MM.1S (cell line): ENCODE data around the gene CSF2RB.

Source experiments
- DNase-seq: peaks from one replicate; pipeline ENCODE4 v3.0.0-alpha.2; 2015
- H2AFZ ChIP-seq: fragments of 300-600 bp; sonication (generic); 2 replicates; pipeline ENCODE4 v1.6.0; 2016; ENCODE audit warnings: antibody characterized with exemption, low read length
- H3F3A ChIP-seq: fragments of 300-600 bp; sonication (generic); 2 replicates; pipeline ENCODE4 v1.6.1; 2016; ENCODE audit warnings: mild to moderate bottlenecking, antibody characterized with exemption, low read length, moderate library complexity, mixed read lengths; ENCODE audit not compliant: insufficient read depth
- H3K27ac ChIP-seq: fragments of 300-600 bp; sonication (generic); 2 replicates; pipeline ENCODE4 v1.5.1; 2016; ENCODE audit warnings: mild to moderate bottlenecking, low read length
- H3K27me3 ChIP-seq: fragments of 300-600 bp; sonication (generic); replicated peaks from 2 replicates; pipeline ENCODE4 v1.6.0; 2016; ENCODE audit warnings: low read length; ENCODE audit not compliant: insufficient read depth
- H3K36me3 ChIP-seq: fragments of 300-600 bp; sonication (generic); replicated peaks from 2 replicates; pipeline ENCODE4 v1.6.1; 2016; ENCODE audit warnings: mild to moderate bottlenecking, low read length, mixed read lengths; ENCODE audit not compliant: insufficient read depth
- H3K4me1 ChIP-seq: fragments of 300-600 bp; sonication (generic); 2 replicates; pipeline ENCODE4 v1.6.1; 2016; ENCODE audit warnings: low read length, mixed read lengths
- H3K4me2 ChIP-seq: fragments of 300-600 bp; sonication (generic); 2 replicates; pipeline ENCODE4 v1.6.0; 2016; ENCODE audit warnings: low read depth, low read length
- H3K4me3 ChIP-seq: fragments of 300-600 bp; sonication (generic); 2 replicates; pipeline ENCODE4 v1.5.1; 2016; ENCODE audit warnings: low read length, mixed read lengths
- H3K79me2 ChIP-seq: fragments of 300-600 bp; sonication (generic); 2 replicates; pipeline ENCODE4 v1.6.1; 2016; ENCODE audit warnings: mixed run types, low read length, mixed read lengths
- H3K9ac ChIP-seq: fragments of 300-600 bp; sonication (generic); 2 replicates; pipeline ENCODE4 v1.6.1; 2016; ENCODE audit warnings: low read length, mixed read lengths
- H3K9me2 ChIP-seq: fragments of 300-600 bp; sonication (generic); replicated peaks from 2 replicates; pipeline ENCODE4 v1.6.1; 2016; ENCODE audit warnings: mild to moderate bottlenecking, low read length, mixed read lengths; ENCODE audit not compliant: insufficient read depth
- H3K9me3 ChIP-seq: fragments of 300-600 bp; sonication (generic); replicated peaks from 2 replicates; pipeline ENCODE4 v1.6.1; 2016; ENCODE audit warnings: mild to moderate bottlenecking, low read length, mixed read lengths; ENCODE audit not compliant: insufficient read depth
- H4K20me1 ChIP-seq: fragments of 300-600 bp; sonication (generic); 2 replicates; pipeline ENCODE4 v1.6.1; 2016; ENCODE audit warnings: mild to moderate bottlenecking, low read length, moderate library complexity, mixed read lengths; ENCODE audit not compliant: insufficient read depth
- EZH2 ChIP-seq: fragments of 300-600 bp; sonication (generic); optimal IDR thresholded peaks from 2 replicates; pipeline ENCODE3; 2017; ENCODE audit warnings: low read depth, mild to moderate bottlenecking, antibody characterized with exemption, low read length, mixed read lengths
- EZH2phosphoT487 ChIP-seq: fragments of 300-600 bp; sonication (generic); IDR thresholded peaks from 2 replicates; pipeline ENCODE4 v1.6.1; 2018; ENCODE audit warnings: antibody characterized with exemption, low read length
- TF ChIP-seq, protein P1 (sequence below): fragments of 300-600 bp; sonication (generic); IDR thresholded peaks from 2 replicates; pipeline ENCODE4 v1.5.1; 2016; ENCODE audit warnings: antibody characterized with exemption, low read length, mixed read lengths

The CSF2RB gene

DNA sequence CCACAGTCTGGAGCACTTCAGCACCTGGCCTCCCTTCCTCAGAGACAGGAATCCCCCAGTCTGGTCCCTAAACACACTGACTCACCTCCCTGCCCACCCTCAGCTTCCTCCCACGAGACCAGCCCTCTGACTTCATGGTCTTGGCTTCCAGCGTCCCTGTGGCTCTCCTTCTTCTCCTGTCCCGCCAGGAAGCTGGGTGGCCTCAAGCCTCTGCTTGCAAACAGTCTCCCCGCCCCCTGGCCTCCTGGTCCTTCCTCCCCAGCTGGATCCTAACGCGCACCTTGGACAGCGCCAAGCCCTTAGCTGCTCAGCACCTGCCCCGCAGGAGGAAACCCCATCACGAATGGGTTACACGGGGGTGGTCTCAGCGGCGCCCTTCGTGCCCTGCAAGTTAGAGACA is 48.1 kb upstream of the CSF2RB start:
- TF ChIP-seq, protein P1, sequence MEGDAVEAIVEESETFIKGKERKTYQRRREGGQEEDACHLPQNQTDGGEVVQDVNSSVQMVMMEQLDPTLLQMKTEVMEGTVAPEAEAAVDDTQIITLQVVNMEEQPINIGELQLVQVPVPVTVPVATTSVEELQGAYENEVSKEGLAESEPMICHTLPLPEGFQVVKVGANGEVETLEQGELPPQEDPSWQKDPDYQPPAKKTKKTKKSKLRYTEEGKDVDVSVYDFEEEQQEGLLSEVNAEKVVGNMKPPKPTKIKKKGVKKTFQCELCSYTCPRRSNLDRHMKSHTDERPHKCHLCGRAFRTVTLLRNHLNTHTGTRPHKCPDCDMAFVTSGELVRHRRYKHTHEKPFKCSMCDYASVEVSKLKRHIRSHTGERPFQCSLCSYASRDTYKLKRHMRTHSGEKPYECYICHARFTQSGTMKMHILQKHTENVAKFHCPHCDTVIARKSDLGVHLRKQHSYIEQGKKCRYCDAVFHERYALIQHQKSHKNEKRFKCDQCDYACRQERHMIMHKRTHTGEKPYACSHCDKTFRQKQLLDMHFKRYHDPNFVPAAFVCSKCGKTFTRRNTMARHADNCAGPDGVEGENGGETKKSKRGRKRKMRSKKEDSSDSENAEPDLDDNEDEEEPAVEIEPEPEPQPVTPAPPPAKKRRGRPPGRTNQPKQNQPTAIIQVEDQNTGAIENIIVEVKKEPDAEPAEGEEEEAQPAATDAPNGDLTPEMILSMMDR, result no peak
- TF ChIP-seq EZH2 (no peak), EZH2phosphoT487 (no peak)
- H3F3A ChIP-seq, result peaks cover 10% of the 10 kb centered on the region; the same call in 1 of the 2 replicates
- H3K4me3 ChIP-seq, result no peak overlapping the region
- H3K4me1 ChIP-seq, result peaks cover 9% of the 10 kb centered on the region
- peaks cover 10% of the 10 kb centered on the region; the same call in 1 of the 2 replicates for H3K79me2 ChIP-seq
- DNase-seq, result no peak
- no peak overlapping the region for H2AFZ ChIP-seq
- H3K9me3 ChIP-seq, result no peaks in the 10 kb centered on the region
- H3K36me3 ChIP-seq, result no peaks in the 10 kb centered on the region
- H3K27me3 ChIP-seq, result no peaks in the 10 kb centered on the region
- H3K27ac ChIP-seq, result no peak overlapping the region
- H4K20me1 ChIP-seq, result no peaks in the 10 kb centered on the region
- H3K4me2 ChIP-seq, result no peak overlapping the region
- H3K9ac ChIP-seq, result no peak overlapping the region
- no peaks in the 10 kb centered on the region for H3K9me2 ChIP-seq

DNA sequence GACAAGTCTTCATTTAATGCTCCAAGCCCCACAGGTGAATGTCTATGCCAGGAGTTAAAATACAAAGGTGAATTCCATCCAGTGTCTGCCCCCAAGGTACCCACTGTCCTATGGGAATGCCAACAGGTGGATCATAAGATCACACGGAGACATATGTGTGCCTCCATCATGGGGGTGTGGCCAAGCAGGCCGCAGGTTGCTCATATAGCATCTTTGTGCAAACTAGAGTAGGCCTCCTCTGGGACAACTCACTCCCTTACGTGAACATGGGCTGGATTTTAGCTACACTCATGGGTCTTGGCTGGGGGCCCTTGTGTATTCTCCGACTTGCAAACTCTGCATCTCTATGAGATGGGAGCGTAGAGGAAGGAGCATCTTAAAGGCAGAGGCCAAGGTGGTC is 45.7 kb upstream of the CSF2RB start:
- Histone ChIP-seq H4K20me1 (no peaks in the 10 kb centered on the region), H3K27me3 (no peaks in the 10 kb centered on the region), H3K9ac (no peak overlapping the region), H2AFZ (no peak overlapping the region), H3K9me3 (no peaks in the 10 kb centered on the region), H3K9me2 (no peaks in the 10 kb centered on the region), H3K4me1 (0 out of 2 replicates have a peak, but pooled peaks cover under 1% of the 10 kb centered on the region), H3K79me2 (no peaks in the 10 kb centered on the region), H3K27ac (no peak overlapping the region), H3K4me3 (no peak overlapping the region), H3K4me2 (no peak overlapping the region), H3F3A (peaks cover 10% of the 10 kb centered on the region), H3K36me3 (no peaks in the 10 kb centered on the region)
- no peak for TF ChIP-seq EZH2
- TF ChIP-seq EZH2phosphoT487, result no peak
- TF ChIP-seq, protein P1, result no peak
- no peak for DNase-seq

DNA sequence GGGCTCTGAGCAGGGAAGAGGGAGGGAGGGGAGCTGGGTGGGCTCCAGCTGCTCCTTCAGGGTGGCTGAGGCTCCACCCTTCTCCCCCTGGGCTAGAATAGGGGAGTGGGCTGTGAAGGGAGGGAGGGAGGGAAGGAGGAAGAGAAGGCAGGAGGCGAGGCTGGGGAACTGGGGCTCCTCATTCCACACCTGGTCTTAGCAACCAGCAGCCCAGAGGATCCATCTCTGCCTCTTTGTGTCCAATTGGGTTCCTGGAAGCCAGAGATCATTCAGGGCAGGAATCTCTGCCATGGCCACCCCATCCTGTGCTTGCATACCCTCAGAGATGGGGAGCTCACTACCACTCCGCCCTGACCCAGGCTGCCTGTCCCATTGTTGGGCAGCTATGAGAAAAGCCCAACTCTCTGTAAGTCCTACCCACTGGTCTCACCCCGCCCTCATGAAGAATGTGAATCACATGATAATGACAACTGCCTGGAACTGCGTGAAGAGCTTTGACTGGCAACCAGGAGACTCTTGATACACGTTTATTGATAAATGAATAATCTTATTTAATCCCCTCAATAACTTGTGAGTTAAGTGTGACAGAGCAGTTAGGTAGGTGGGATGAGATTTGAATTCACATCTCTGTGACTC is 44.8 kb upstream of the CSF2RB start:
- Histone ChIP-seq H3K36me3 (no peaks in the 10 kb centered on the region), H3K27me3 (no peaks in the 10 kb centered on the region), H3K9me2 (no peaks in the 10 kb centered on the region), H3K27ac (no peak overlapping the region), H3K4me1 (peaks cover 10% of the 10 kb centered on the region), H3K9me3 (no peaks in the 10 kb centered on the region), H4K20me1 (no peaks in the 10 kb centered on the region), H3K4me2 (no peak overlapping the region), H3F3A (peaks cover 20% of the 10 kb centered on the region), H2AFZ (no peak overlapping the region), H3K79me2 (no peaks in the 10 kb centered on the region), H3K9ac (no peak overlapping the region), H3K4me3 (no peak overlapping the region)
- no peak for TF ChIP-seq EZH2phosphoT487
- no peak for DNase-seq

DNA sequence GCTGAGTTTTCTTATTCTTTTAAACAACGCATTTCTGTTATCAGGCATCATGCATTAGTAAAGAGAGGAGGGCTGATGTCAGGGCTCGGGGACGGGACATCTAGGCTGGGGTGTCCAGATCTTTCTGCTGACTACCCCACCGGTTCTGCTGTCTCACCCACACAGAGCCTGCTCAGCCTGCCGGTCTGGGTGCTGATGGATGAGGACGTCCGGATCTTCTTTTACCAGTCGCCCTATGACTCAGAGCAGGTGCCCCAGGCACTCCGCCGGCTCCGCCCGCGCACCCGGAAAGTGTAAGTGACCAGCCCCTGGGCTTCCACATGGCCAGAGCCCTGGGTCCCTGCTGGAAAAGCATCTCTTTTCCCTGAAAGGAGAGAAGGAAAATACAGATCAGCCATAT is 43.2 kb upstream of the CSF2RB start:
- Histone ChIP-seq H3K4me3 (no peak overlapping the region), H3K27me3 (no peaks in the 10 kb centered on the region), H3K9me2 (no peaks in the 10 kb centered on the region), H3F3A (peaks cover 31% of the 10 kb centered on the region), H2AFZ (no peak overlapping the region), H4K20me1 (no peaks in the 10 kb centered on the region), H3K4me1 (peaks cover 20% of the 10 kb centered on the region), H3K9me3 (no peaks in the 10 kb centered on the region), H3K27ac (no peak overlapping the region), H3K79me2 (no peaks in the 10 kb centered on the region), H3K36me3 (no peaks in the 10 kb centered on the region), H3K9ac (no peak overlapping the region), H3K4me2 (no peak overlapping the region)
- DNase-seq, result no peak
- no peak for TF ChIP-seq EZH2phosphoT487
- TF ChIP-seq EZH2, result no peak
- TF ChIP-seq, protein P1, result no peak
